Lung (tissue), 12 donors: ENCODE results near the gene MFRP. TPM values are rescaled to one million over a fixed set of nuclear protein-coding genes. Genes with fewer than 3 reads are reported as not detected.

Experiments
- ATAC-seq: fragments of 200-7000 bp; cut with Tn5 transposase; one replicate; pipeline ENCODE4 v1.9.1; 2020; ENCODE audit warnings: moderate number of reproducible peaks; ENCODE audit not compliant: insufficient read depth, low FRiP score
- DNase-seq, 3 donors: peaks; one replicate each; pipeline ENCODE4 v3.0.0-alpha.2; 2013 to 2017
- H3K27ac ChIP-seq, 2 donors: one replicate each; pipeline ENCODE4 v1.5.1; 2013; ENCODE audit warnings: mild to moderate bottlenecking in 2 of 2, moderate library complexity in 2 of 2, control low read depth in 1 of 2, inconsistent platforms in 1 of 2, low read depth in 1 of 2, low read length in 1 of 2
- H3K27me3 ChIP-seq, 3 donors: one replicate each; pipeline ENCODE4 v1.5.1; 2013; ENCODE audit warnings: low read length in 2 of 3; ENCODE audit not compliant: control insufficient read depth in 3 of 3, insufficient read depth in 3 of 3
- H3K36me3 ChIP-seq, 4 donors: one replicate each; pipeline ENCODE4 v1.5.1; 2013; ENCODE audit warnings: low read length in 4 of 4, mild to moderate bottlenecking in 1 of 4, moderate library complexity in 1 of 4; ENCODE audit not compliant: control insufficient read depth in 4 of 4, insufficient read depth in 4 of 4
- H3K4me1 ChIP-seq, 5 donors: one replicate each; pipeline ENCODE4 v1.5.1; 2013; ENCODE audit warnings: low read length in 5 of 5, mild to moderate bottlenecking in 2 of 5, moderate library complexity in 1 of 5; ENCODE audit not compliant: control insufficient read depth in 5 of 5, insufficient read depth in 5 of 5
- H3K4me3 ChIP-seq: one replicate; pipeline ENCODE4 v1.5.1; 2013; ENCODE audit warnings: mild to moderate bottlenecking, control low read depth, moderate library complexity
- H3K9ac ChIP-seq, 2 donors: one replicate each; pipeline ENCODE4 v1.5.1; 2013; ENCODE audit warnings: low read length in 2 of 2, control low read depth in 1 of 2; ENCODE audit not compliant: insufficient read depth in 1 of 2
- H3K9me3 ChIP-seq, 4 donors: one replicate each; pipeline ENCODE4 v1.5.1; 2013; ENCODE audit warnings: low read length in 3 of 4, mild to moderate bottlenecking in 1 of 4, moderate library complexity in 1 of 4; ENCODE audit not compliant: control insufficient read depth in 4 of 4, insufficient read depth in 3 of 4
- WGBS, 2 donors: extraction: QIAGEN DNeasy Blood & Tissue Kit; methylation state at CpG; one replicate each; pipeline ENCODE4 v1.1.7; 2013; 5-methylcytosine and 5-hydroxymethylcytosine counted together
- polyA plus RNA-seq, 2 donors: library from polyadenylated mRNA; stranded (reverse); fragments of 200-250 nt; gene quantifications; one replicate each; pipeline ENCODE4 v1.2.1, GENCODE V29; 2013
- total RNA-seq, 2 donors: library from RNA; depleted of rRNA in 1 of 2; stranded (reverse); fragments of >200 nt in 1 of 2; gene quantifications; one replicate each; pipeline ENCODE4 v1.2.1, GENCODE V29; 2014 to 2021
- TF ChIP-seq, protein P1 (sequence below): IDR thresholded peaks from 2 replicates; pipeline ENCODE4 v1.5.1; 2012; ENCODE audit warnings: mild to moderate bottlenecking; ENCODE audit errors: control extremely low read depth, extremely low read depth
- donor health status: control.
- donor health status: control.
- donor health status: Bipolar disorder and iron deficiency.
- donor health status: healthy.
- donor health status: DM: yes; HTN: yes; CAD: no.

MFRP gene
- total and polyA plus RNA-seq, 4 donors = not detected

- Histone ChIP-seq H3K4me1 (peaks cover 4 to 48% (median 24%) of the 10 kb centered on the region in 5 donors), H3K27me3 (no peaks in the 10 kb centered on the region)
These were observed 25.3 kb upstream of the MFRP start for GRCh38 chr11:119371778-119372182.

DNA sequence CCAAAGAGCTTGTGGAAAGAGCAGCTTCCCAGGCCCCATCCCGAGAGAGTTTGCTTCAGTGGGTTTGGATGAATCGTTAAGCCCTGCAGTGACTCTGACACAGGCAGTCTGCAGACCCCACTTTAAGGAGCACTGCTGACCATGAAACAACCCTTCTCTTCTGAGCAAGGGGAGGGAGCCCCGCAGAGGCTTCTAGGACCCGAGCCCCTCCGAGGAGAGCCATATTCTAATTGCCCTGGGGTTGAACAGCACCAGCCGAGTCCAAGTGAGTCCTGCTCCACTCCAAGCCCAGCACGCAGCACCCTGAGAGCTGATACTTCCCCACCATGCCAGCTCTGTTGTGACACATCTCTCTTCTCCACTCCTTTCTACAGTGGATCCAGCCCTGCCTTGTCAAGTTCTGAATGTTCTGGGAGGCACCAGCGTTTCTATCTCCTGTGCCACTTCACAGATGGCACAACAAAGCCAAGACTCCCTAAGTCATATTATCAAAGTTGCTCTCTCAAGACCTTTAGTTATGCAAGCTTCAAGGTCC lies 24.6 kb upstream of the MFRP start:
- ATAC-seq (no peak), DNase-seq (no peak)
- H3K36me3 ChIP-seq = no peaks in the 10 kb centered on the region
- no peaks in the 10 kb centered on the region for H3K27me3 ChIP-seq
- WGBS, 2 donors = 82 to 91% methylated on average over 8 of the region's 8 CpGs
- H3K4me3 ChIP-seq = no peak overlapping the region
- peak overlapping the region in 1 of 2 donors; percentile 86 for H3K27ac ChIP-seq
- H3K9ac ChIP-seq = no peak overlapping the region
- TF ChIP-seq, protein P1, sequence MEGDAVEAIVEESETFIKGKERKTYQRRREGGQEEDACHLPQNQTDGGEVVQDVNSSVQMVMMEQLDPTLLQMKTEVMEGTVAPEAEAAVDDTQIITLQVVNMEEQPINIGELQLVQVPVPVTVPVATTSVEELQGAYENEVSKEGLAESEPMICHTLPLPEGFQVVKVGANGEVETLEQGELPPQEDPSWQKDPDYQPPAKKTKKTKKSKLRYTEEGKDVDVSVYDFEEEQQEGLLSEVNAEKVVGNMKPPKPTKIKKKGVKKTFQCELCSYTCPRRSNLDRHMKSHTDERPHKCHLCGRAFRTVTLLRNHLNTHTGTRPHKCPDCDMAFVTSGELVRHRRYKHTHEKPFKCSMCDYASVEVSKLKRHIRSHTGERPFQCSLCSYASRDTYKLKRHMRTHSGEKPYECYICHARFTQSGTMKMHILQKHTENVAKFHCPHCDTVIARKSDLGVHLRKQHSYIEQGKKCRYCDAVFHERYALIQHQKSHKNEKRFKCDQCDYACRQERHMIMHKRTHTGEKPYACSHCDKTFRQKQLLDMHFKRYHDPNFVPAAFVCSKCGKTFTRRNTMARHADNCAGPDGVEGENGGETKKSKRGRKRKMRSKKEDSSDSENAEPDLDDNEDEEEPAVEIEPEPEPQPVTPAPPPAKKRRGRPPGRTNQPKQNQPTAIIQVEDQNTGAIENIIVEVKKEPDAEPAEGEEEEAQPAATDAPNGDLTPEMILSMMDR = no peak
- peaks cover 4 to 42% (median 19%) of the 10 kb centered on the region in 5 donors for H3K4me1 ChIP-seq
- H3K9me3 ChIP-seq = no peaks in the 10 kb centered on the region

More at GRCh38 chr11:119371778-119372182, 25.3 kb upstream of the MFRP start:
- Histone ChIP-seq H3K9me3 (no peaks in the 10 kb centered on the region), H3K36me3 (no peaks in the 10 kb centered on the region), H3K27ac (peak overlapping the region in 1 of 2 donors; percentile 86), H3K4me3 (no peak overlapping the region), H3K9ac (no peak overlapping the region)
- ATAC-seq (no peak), DNase-seq (no peak)
- TF ChIP-seq, protein P1 = no peak
- WGBS, 2 donors = 70 to 71% methylated on average over 8 of the region's 8 CpGs

DNA sequence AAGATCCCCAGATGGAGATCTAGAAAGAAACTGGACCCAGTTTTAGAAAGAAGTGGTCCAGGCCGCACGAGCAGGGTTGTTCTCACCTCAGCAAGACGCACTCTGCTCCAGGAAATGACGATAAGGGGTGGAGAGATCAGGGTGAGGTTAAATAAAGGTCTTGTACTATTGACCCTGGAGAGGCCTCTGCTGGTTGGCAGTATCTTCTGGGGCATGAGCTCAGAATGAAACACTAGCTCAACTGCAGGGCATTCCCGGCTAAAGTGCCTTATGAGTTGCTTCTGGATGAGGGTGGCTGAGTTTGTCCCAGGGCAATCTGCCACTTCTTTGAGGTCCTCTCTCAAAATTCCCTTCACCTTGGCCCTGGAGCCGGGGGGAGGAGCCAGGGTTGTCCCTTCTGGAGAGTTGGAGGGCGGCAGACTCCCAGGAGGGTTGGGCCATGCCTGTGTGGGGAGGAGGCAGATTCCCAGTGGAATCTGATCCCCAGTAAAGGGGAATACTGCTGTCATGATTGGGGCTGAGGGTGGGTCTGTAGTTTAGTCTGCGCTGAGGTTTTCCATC lies 24.1 kb upstream of the MFRP start:
- WGBS, 2 donors = 53 to 66% methylated on average over 8 of the region's 8 CpGs
- Histone ChIP-seq H3K9ac (no peak overlapping the region), H3K27me3 (peaks cover 0 to under 1% (median 0%) of the 10 kb centered on the region in 3 donors), H3K4me1 (peaks cover 4 to 36% (median 18%) of the 10 kb centered on the region in 5 donors), H3K9me3 (no peaks in the 10 kb centered on the region), H3K36me3 (no peaks in the 10 kb centered on the region), H3K27ac (peak overlapping the region in 1 of 2 donors; percentile 86), H3K4me3 (no peak overlapping the region)
- ATAC-seq = no peak
- no peak for DNase-seq
- TF ChIP-seq, protein P1 = no peak
